NCI-H1436 (cell line): ENCODE data around the gene DIAPH2.
A peak's percentile ranks its signal among the peaks of the same experiment; 100 is the strongest.
"Not testable (repeated sequence)": the region's sequence is repeated elsewhere in the genome, so short reads cannot be mapped to it uniquely, and the experiment has no call there.

Experiments
- DNase-seq: peaks from one replicate; lab custom pipeline; 2025; lab: John Stamatoyannopoulos, UW

Gene DIAPH2

GRCh38 chrX:97387004-97387403, 702.4 kb downstream of the DIAPH2 start:
- no peak for DNase-seq

- no peak for DNase-seq
Observed at GRCh38 chrX:97389761-97390192, 705.1 kb downstream of the DIAPH2 start.

DNA sequence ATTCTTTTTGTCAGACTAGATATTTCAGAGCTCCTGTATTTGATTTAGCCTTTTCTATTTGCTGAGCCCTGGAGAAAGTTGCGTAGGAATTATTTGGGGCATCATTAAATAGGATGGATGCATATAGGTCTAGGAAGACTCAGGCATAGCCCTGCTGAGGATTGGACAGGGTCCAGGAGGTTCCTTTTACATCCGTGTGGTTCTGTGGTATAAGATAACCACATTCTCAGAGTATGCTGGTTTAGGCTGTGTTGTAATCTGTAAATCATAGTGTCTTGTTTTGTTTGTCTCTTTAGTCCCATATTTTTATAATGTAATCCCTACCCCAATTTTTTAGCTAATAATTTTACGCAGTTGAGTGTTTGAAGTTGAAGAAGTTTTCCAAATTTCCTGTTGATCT, 712.7 kb downstream of the DIAPH2 start:
- no peak for DNase-seq

GRCh38 chrX:97398030-97398551, 713.4 kb downstream of the DIAPH2 start:
- DNase-seq = no peak

- DNase-seq = peak; percentile 14
Observed at GRCh38 chrX:97399400-97399799, 714.8 kb downstream of the DIAPH2 start.

- DNase-seq = no peak
Observed at GRCh38 chrX:97400492-97400891, 715.9 kb downstream of the DIAPH2 start.

- no peak for DNase-seq
Observed at GRCh38 chrX:97401154-97401553, 716.5 kb downstream of the DIAPH2 start.

DNA sequence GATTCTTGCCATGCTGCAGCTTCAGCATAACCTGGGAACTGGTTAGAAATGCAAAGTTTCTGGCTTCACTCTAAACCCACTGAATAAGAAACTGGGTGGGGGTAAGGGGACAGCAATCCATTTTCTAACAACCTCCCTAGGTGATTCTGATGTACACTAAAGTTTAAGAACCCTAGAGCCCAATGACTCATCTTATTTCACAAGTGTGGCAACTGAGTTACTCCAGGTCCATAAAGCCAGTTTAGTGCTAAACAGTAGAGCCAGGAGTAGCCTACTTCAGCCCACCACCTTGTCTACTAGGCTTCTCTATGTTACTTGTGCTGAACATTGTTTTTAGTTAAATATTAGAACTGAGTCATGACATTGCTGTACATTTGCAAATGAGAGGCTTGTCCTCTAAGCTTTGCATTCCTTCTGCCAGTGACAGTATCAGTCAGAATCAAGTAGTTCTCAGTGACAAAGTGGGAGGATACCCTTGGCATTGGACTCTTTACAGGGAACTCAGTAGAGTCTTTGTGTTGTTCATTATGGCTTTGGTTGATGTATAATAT, 717.0 kb downstream of the DIAPH2 start:
- DNase-seq = no peak

DNA sequence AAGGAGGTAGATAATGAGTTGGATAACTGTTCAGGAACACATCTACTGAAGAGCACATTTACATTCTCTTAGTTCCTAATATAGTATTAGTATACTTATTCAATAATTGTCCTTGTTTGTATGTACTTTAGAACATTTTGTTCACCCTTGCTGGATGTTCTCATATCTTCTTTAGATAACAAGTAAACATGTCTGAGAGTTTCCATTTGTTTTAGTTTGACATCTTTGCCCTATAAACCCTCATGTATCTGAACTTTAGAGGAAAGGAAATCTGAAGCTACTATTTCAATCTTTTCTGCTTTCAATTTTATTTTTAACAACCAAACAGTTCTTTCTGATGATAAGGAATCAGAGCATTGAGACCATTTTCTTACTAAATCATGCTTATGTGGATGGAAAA, 717.7 kb downstream of the DIAPH2 start:
- DNase-seq = no peak

DNA sequence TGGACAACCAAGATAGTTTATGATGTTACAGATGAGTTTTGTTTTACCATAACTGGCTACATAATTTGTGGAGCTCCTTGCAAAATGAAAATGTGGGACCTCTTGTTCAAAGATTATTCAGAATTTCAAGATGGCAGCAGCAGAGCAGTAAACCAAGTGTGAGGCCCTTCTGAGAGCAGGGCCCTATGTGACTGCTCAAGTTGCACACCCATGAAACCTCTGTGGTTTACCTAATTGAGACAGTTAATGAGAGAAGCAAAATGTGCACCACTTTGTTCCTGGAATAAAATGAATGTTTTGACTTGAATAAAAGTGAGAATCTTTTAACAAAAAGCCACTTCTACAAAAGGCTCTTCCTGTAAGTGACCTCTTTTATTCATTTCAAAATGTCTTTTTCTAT, 718.3 kb downstream of the DIAPH2 start:
- no peak for DNase-seq

GRCh38 chrX:97405031-97405660, 720.5 kb downstream of the DIAPH2 start:
- DNase-seq = no peak

DNA sequence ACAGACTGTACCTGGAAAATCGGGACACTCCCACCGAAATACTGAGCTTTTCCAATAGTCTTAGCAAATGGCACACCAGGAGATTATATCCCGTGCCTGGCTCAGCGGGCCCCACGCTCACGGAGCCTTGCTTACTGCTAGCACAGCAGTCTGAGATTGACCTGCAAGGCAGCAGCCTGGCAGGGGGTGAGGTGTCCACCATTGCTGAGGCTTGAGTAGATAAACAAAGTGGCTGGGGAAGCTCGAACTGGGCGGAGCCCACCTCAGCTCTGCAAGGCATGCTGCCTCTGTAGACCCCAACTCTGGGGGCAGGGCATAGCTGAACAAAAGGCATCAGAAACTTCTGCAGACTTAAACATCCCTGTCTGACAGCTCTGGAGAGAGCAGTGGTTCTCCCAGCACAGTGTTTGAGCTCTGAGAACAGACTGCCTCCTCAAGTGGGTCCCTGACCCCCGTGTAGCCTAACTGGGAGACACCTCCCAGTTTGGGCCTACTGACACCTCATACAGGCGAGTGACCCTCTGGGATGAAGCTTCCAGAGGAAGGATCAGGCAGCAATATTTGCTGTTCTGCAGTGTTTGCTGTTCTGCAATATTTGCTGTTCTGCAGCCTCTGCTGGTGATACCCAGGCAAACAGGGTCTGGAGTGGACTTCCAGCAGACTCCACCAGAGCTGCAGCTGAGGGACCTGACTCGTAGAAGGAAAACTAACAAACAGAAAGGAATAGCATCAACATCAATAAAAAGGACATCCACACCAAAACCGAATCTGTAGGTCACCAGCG, 725.2 kb downstream of the DIAPH2 start:
- DNase-seq = not testable (repeated sequence)

DNA sequence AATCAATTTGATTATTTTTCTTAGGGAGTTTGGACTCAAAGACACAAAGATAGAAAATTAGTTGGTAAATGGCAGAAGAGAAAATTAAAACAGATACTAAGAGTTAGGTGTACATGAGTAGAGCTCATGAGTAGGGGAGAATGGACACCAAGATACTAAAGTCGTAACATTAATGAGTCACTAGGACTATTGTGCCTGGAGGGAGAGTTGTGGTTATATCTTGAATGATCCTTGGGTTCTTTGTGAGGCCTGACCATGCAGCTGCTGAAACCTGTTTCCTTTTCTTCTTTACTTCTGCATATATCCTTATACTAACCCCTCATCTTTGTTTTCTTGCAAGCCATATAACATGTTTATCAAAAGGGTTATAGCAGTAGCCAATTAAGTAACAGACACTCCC, 731.8 kb downstream of the DIAPH2 start:
- no peak for DNase-seq

DNA sequence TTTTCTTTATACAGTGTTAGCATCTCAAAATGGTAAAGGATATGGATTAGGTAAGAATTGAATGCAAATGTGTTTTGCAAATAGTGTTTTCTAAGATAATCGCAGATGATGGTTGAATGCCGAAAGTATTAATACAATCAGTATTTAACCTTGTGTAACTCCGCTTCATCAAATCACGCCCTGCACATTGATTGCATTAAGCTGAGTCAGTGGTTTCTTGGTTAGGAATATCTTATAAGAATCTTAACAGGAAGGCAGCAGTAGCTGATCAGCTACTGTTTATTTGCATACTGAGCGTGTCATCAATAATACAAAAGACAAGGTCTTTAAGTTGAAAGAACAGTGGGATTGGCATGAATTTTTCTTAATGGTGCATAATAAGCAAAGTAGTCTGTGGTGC, 744.5 kb downstream of the DIAPH2 start:
- DNase-seq = no peak

- no peak for DNase-seq
Observed at GRCh38 chrX:97431281-97431680, 746.6 kb downstream of the DIAPH2 start.

- no peak for DNase-seq
Observed at GRCh38 chrX:97446298-97446882, 761.7 kb downstream of the DIAPH2 start.

- no peak for DNase-seq
Observed at GRCh38 chrX:97447306-97447705, 762.7 kb downstream of the DIAPH2 start.

DNA sequence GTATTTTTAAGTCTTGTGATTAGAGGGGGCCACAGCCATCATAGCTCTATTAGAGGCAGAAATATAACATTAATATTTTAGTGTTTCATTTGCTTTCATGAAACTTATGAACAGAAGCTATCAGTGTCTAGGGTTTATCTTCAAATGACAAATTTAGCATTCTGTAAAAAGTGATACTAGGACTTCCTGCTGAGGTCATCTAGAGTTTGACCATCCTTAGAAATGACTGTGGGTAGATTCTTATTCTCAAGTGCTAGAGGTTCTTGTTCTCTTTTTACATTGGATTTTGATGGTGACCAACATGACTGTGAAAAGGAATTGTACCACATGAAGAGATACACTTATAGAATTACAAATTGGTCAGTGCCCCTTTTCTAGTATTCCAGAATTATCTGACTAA, 767.6 kb downstream of the DIAPH2 start:
- DNase-seq = no peak

DNA sequence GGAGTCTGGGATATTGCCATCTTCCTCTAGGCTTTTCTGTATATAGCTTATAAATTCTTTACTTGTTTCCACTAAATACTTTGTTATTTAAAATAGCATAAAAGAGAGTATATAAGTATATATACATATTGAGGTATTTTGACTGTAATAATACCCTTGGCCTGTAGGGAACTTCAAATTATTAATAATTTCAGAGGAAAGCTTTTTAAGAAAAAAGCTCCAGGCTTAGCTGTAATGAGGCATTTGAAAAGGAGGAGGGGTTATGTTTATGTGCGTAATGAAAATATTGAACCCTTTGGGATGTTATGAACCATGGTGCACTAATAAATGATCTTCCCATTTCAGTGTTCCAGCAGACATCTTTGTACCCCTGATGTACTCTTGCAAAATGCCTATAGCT, 777.1 kb downstream of the DIAPH2 start:
- no peak for DNase-seq

DNA sequence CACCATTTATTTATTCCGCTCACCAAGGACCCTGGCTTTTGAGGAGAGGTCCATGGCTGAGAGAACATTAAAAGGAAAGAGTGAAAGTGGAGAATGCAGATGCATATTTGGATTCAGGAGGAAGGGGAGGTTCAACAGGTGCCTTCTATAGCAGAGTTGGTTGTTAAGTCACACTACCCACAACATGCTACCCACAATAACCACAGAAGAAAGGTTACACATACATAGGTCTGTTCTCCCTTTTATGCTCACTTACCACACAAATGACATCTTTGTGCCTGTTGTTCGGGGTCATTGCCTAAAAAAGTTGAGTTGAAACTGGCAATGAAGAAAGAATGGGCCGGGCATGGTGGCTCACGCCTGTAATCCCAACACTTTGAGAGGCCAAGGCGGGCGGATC, 786.4 kb downstream of the DIAPH2 start:
- no peak for DNase-seq

DNA sequence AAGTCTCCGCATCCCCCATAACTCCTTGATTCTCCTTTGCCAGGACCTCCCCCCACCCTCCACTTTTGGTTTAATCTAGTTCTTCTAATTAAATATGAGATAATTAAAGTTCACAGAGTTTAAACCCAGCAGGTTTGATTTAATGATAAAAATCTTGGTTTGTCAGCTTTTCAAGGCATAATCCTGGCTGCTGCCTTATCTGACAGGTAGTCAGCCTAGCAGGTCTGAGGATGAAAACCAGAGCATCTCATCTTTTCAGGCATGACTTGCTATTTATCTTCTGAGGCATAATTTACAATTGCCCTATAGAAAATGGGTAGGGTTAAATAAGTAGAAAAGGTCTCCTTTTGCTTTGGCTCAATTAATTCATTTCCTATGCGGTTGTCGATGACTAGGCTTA, 790.3 kb downstream of the DIAPH2 start:
- no peak for DNase-seq

GRCh38 chrX:97479106-97479890, 794.7 kb downstream of the DIAPH2 start:
- no peak for DNase-seq
